GM19193 (cell line): ENCODE results near the gene HMCN1.

Experiments used
- POLR2A ChIP-seq: IDR thresholded peaks from 4 replicates; pipeline ENCODE4 v1.6.1; 2011; ENCODE audit not compliant: insufficient read depth, insufficient read length; ENCODE audit errors: extremely low read depth

Gene HMCN1

DNA sequence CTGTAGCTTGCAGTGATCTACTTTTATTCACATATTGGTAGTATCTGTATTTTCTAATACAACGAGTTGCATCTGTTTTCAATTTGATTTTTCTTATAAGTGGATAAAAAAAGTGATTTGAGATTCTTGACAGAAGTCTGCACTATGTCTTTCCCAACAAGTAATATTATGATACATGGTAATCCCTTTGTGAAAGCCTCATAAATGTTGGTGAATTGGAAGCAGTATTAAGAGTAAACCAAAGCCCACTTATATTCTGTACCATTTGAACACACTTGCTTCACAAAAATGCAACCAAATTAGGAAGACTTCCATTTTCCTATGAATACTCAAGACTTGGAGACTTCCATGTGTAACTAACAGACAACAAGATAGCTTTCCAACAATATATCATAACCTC is 172.0 kb downstream of the HMCN1 start:
- no peak for TF ChIP-seq POLR2A

DNA sequence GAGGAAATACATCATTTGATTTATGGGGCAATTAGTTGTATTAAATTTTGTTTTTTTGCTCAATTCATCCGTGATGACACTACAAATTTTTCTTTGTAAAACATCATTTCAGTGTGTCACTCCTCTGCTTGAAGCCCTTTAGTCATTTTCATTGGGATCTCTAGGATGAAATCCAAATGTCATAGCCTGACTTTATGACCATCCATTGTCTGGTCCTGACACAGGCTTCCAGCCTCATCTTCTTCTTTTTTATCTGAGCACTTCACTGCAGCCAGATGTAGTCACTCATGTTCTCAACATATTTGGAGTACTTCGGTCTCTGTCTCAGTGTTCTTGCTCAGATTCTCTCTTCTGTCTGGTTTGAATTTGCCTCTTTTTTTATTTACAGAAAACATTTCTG is 173.1 kb downstream of the HMCN1 start:
- TF ChIP-seq POLR2A, result no peak

- no peak for TF ChIP-seq POLR2A
Measured at GRCh38 chr1:185911978-185912377, 177.8 kb downstream of the HMCN1 start.

- TF ChIP-seq POLR2A, result no peak
Measured at GRCh38 chr1:185912504-185912903, 178.3 kb downstream of the HMCN1 start.

DNA sequence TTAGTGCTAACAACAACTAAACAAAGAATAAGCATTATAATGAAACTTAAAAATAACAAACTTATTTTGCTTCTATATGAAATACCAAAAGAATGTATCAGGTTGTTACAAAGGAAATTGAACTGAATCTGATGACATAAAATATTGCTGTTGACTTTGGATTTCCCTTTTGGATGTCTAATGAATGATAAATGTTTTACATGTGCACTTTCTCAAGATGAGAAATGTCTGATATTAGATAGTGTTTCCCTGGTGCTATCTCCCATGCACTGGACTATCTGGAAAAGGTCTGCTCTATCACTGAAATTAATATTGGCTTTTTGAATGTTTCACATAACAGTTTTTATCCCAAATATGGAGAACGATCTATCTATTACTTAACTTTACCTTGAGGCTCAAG is 179.9 kb downstream of the HMCN1 start:
- no peak for TF ChIP-seq POLR2A

GRCh38 chr1:185916861-185917260 is 182.7 kb downstream of the HMCN1 start:
- no peak for TF ChIP-seq POLR2A

DNA sequence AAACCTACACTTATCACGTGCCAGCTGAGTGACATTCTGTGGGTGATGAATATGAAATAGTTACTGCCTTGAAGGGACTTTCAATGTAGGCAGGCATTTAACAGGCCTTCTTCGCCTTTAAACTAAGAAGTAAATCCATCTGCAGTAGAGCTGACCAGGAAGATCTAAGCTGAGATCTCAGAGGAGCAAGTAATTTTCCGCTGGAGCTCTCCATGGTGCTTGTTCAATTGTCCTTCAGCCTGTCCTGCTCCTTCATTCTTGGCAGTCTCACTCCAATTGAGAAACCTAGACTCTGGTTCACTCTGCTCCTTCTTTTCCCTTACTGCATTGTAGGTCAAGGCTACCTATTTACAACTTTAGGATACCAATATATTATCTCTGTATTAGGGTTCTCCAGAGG is 183.5 kb downstream of the HMCN1 start:
- no peak for TF ChIP-seq POLR2A

DNA sequence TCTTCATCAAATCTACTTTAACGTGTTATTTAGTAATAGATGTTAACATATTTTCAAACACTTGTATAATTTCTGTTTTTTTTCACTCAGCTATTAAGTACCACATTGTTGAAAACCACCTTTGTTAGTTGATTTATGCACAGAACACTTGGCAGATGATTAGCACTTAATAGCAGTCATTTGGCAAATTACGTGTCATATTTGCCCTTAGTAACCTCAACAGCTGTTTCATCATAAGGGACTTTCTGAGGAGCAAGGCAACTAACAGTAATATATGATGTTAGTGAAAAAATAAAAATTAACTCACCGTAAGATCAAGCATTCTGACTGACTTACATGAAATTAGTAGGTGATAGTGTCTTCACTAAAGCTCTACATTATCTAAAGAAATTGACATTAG is 186.4 kb downstream of the HMCN1 start:
- TF ChIP-seq POLR2A, result no peak

GRCh38 chr1:185921636-185922035 is 187.4 kb downstream of the HMCN1 start:
- no peak for TF ChIP-seq POLR2A

DNA sequence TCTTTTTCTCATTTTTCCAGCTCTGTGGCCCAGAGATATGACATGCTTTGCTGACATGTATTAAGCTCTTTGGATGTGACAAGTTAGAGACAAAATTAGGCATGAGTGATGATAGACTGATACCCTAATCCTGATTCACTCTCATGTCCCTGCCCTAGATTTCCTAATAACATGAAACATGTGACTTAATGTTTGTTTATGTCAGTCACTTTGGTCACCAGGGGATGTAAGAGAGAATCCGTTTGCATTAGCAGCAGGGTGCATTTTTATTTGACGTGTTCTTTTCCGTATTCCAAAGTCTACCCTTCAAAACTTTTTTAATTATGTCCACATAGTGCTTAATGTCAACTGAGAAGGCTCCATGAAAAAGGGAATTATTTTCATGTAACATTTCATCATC is 192.4 kb downstream of the HMCN1 start:
- TF ChIP-seq POLR2A, result no peak

DNA sequence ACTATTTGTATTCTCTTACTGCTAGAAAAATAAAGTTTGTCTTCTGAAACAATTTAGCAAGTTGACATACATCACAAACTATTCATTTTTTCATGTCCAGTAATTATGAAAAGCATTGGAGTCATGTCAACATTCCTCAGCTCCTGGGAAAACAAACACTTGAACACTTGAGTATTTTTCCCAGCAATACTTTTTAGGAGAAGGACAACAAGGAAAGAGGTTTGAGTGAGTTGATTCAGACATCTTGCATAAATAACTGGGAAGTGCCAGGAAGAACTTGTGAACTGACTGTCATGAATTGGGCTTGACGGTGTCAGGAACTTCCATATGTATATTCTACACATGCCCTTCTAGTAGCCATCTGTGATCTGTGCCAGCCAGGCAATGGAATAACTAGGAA is 195.6 kb downstream of the HMCN1 start:
- TF ChIP-seq POLR2A, result no peak

- TF ChIP-seq POLR2A, result no peak
Measured at GRCh38 chr1:185931438-185931837, 197.2 kb downstream of the HMCN1 start.

GRCh38 chr1:185933580-185933979 is 199.4 kb downstream of the HMCN1 start:
- TF ChIP-seq POLR2A, result no peak

DNA sequence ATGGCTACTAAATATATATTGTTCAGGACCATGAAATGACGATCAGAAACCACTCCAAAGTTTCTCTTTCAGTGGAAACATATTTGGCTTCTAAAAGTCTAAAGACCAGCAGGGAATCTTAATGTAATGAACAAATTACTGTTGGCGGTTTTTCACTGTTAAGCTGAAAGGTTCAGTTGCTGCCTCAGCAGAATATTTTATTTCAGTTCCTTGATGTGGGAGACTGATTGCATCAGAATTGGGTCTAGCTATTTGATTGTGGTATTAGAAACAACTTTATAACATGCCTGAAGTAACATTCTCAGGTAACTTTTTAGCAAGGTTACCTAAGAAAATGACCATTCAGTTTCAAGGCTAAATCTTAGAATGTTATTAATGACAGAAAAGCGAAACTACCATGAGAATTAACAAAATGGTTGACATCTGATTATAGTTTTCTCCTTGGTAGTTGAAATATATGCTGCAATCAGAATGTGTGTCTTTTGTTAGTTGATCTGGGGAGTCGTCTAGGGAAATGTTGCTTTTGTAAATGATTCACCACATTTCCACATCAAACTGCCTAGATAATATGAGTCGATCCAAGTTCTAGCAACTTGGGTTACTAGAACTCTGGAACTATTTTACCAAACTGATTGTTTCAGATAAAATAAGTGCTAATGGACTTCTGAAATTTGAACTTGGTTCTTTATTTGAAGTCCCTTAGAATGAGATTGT is 200.4 kb downstream of the HMCN1 start:
- TF ChIP-seq POLR2A, result no peak

DNA sequence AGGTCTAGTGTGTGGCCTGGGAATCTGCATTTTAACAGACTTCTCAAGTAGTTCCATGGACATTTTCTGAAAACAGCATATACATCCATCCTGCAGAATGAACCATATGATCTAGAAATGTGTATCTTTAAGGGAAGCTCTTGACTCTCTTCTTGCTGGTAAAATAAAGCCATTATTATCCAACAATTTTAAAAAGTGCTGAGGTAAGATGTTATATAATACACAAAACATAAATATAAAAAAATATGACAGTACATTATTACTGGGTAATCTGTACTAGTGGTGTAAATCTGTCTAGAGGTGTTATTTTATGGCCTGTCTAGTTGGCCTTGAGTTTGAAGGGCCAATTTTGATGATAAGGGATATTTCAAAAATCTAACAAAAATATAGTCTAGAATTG is 201.2 kb downstream of the HMCN1 start:
- TF ChIP-seq POLR2A, result no peak

DNA sequence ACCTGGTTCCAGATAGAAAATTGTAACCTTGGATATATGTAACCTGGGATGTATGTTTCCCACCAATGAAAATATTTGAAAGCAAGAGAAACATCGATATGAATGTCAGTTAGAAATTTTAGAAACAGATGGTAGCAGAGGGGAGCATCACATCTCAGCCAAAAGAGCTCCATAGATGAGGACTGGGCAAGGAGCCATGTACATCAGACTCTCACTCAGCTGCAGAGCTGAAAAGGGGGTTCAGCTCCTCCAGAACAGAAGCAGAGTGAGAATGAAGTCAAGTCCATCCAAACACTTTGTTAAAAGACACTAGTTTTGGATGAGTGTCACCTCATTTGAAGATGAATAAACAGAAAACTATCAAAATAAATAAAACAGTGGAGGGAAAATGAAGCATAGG is 202.4 kb downstream of the HMCN1 start:
- TF ChIP-seq POLR2A, result no peak

GRCh38 chr1:185938396-185938795 is 204.2 kb downstream of the HMCN1 start:
- TF ChIP-seq POLR2A, result no peak
